Measurements from ENCODE around the gene GRID2. TPM values are rescaled to one million over a fixed set of nuclear protein-coding genes. Genes with fewer than 3 reads are reported as not detected.

GRID2 gene
- total and polyA plus RNA-seq, 2 of the 4 experiments (the other 2 are of a cell fraction): under 0.01 TPM; not detected in 1

DNA sequence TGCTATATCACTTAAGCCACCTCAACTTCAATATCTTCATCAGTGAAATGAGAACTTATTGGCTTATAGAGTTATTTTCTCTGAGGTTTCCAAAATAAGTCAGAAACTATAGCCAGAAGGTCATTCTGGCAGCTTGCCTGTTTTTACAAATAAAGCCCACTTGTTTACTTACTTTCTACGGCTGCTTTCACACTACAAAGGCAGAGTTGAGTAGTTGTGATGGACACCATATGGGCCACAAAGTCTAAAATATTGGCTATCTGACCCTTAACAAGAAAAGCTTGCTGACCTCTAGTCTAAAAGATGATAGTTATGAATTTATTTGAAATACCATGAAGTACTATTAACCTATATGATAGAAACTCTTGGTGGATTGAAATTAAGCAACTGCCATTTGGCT, 1457.5 kb downstream of the GRID2 start:
- Histone ChIP-seq H2BK5ac (ENCODE audit: low read depth, low read length, poor library complexity, severe bottlenecking) (no peak overlapping the region), H4K8ac (ENCODE audit: low read depth in 2 of 2, low read length in 2 of 2) (no peak overlapping the region), H3K27ac (ENCODE audit: insufficient read depth, low read length) (no peak overlapping the region), H3K14ac (replicated peaks; ENCODE audit: low read depth, low read length) (no peak overlapping the region), H3K56ac (ENCODE audit: extremely low read depth, insufficient read depth, low read length) (no peak overlapping the region), H4K5ac (ENCODE audit: low read depth, low read length) (no peak overlapping the region), H3K4me3 (ENCODE audit: insufficient read depth, low read depth, low read length) (no peak overlapping the region), H2AK9ac (replicated peaks; ENCODE audit: low read depth, low read length, poor library complexity) (no peak overlapping the region), H3K4me2 (ENCODE audit: low read depth, low read length) (no peak overlapping the region), H2BK15ac (ENCODE audit: low read depth, low read length) (no peak overlapping the region), H3K79me1 (ENCODE audit: low read depth in 1 of 2, low read length in 2 of 2) (no peaks in the 10 kb centered on the region), H3K9ac (ENCODE audit: low read depth, low read length) (no peak overlapping the region), H2AFZ (replicated peaks; ENCODE audit: low read length, poor library complexity) (no peak overlapping the region), H3K9me3 (ENCODE audit: control insufficient read depth, insufficient read depth, low read length) (no peaks in the 10 kb centered on the region), H4K91ac (ENCODE audit: insufficient read depth, low read depth, low read length) (no peak overlapping the region), H3K23ac (ENCODE audit: low read depth, low read length) (no peak overlapping the region), H4K20me1 (ENCODE audit: insufficient read depth, low read length) (no peaks in the 10 kb centered on the region), H3K4me1 (ENCODE audit: control insufficient read depth, insufficient read depth, low read length) (no peaks in the 10 kb centered on the region), H3K18ac (ENCODE audit: low read depth, low read length) (no peak overlapping the region), H2BK120ac (ENCODE audit: low read depth, low read length) (no peak overlapping the region), H3K36me3 (ENCODE audit: control insufficient read depth, insufficient read depth, low read length) (no peaks in the 10 kb centered on the region), H2BK20ac (ENCODE audit: low read depth, low read length) (no peak overlapping the region), H3K9me1 (ENCODE audit: insufficient read depth, low read length) (no peaks in the 10 kb centered on the region; the same call in 1 of the 2 replicates), H2AK5ac (ENCODE audit: low read depth, low read length) (no peak overlapping the region), H3K27me3 (ENCODE audit: control insufficient read depth, insufficient read depth, low read length) (no peaks in the 10 kb centered on the region), H3K4ac (ENCODE audit: low read depth, low read length) (no peak overlapping the region)
- TF ChIP-seq NFE2L2 (IDR thresholded peaks at IDR 0.05; ENCODE audit: low read depth, low read length): no peak
- in situ Hi-C loops (cut with MboI; ENCODE audit: low sequenced_read_pairs): no loop called here
- BruUV-seq (replicated peaks): no TSS peak
- no peak for DNase-seq
- dilution Hi-C loops (cut with HindIII; ENCODE audit: low sequenced_read_pairs, unreplicated experiment): no loop called here
- WGBS, 2 experiments (ENCODE audit: extremely low coverage in 2 of 2, insufficient read length in 1 of 2): no CpG with 5 or more reads among the region's 1 CpG
- CTCF ChIA-PET: no interaction called here
- intact Hi-C loops (cut with micrococcal nuclease): no loop called here
- no peak for ATAC-seq (ENCODE audit: low read depth)
- POLR2A ChIA-PET (ENCODE audit: unreplicated experiment): no interaction called here
